ENCODE data around the gene SPG7.

Gene SPG7

DNA sequence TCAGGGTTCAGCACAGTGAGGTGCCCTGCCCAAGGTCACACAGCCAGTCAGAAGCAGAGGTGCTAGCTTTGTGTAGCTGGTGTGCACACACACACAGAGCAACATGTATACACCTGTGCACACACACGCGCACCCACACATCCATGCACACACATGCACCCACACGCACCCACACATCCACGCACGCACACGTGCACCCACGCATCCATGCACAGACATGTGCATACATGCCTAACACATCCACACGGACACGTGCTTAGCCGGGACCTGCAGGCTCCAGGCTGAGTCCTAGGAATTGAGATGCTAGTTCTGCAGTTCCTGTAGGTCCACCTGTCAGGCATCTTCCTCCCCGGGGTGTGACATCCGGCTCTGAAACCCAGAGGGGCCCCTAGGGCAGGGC lies 92.2 kb downstream of the SPG7 start:
- TF ChIP-seq, protein P1, sequence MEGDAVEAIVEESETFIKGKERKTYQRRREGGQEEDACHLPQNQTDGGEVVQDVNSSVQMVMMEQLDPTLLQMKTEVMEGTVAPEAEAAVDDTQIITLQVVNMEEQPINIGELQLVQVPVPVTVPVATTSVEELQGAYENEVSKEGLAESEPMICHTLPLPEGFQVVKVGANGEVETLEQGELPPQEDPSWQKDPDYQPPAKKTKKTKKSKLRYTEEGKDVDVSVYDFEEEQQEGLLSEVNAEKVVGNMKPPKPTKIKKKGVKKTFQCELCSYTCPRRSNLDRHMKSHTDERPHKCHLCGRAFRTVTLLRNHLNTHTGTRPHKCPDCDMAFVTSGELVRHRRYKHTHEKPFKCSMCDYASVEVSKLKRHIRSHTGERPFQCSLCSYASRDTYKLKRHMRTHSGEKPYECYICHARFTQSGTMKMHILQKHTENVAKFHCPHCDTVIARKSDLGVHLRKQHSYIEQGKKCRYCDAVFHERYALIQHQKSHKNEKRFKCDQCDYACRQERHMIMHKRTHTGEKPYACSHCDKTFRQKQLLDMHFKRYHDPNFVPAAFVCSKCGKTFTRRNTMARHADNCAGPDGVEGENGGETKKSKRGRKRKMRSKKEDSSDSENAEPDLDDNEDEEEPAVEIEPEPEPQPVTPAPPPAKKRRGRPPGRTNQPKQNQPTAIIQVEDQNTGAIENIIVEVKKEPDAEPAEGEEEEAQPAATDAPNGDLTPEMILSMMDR (IDR thresholded peaks at IDR 0.05; ENCODE audit: low read depth, low read length) = no peak
- no peak overlapping the region for H3K4me3 ChIP-seq (ENCODE audit: low read depth, low read length)

DNA sequence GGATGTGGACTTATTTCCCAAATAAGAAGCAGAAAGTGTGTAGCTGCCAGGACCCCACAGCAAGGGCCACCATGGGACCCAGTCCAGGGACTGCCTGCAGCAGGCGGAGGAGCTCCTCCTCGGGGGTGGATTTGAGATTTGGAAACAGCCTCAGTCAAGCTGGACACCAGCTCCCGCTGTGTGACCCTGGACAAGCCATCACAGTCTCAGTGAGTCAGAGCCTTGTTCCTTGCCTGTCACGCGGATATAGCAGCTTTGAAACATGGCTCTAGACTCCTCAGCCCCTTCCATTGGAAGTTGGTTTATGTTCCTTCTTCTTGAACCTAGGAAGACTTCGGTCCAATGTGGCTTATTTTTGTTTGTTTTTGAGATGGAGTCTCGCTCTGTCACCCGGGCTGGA lies 92.8 kb downstream of the SPG7 start:
- TF ChIP-seq, protein P1 (IDR thresholded peaks at IDR 0.05; ENCODE audit: low read depth, low read length) = no peak
- no peak overlapping the region for H3K4me3 ChIP-seq (ENCODE audit: low read depth, low read length)

DNA sequence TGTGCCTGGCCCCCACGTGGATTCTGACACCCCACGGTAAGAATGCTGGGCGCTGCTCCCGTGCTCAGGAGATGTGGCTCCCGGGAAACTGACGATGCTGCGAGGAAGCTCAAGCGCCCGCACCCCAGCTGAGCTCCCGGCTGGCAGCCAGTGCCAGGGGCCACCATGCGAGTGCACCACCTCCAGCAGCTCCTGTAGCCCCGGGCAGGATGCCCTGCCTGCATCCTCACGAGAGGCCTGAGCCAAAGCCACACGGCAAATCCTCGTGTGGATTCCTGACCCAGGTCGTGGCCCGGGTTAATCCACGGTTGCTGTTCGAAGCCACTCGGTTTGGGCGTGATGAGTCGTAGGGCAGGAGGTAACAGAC lies 93.7 kb downstream of the SPG7 start:
- H3K4me3 ChIP-seq (ENCODE audit: low read depth, low read length) = no peak overlapping the region
- TF ChIP-seq, protein P1 (IDR thresholded peaks at IDR 0.05; ENCODE audit: low read depth, low read length) = no peak

DNA sequence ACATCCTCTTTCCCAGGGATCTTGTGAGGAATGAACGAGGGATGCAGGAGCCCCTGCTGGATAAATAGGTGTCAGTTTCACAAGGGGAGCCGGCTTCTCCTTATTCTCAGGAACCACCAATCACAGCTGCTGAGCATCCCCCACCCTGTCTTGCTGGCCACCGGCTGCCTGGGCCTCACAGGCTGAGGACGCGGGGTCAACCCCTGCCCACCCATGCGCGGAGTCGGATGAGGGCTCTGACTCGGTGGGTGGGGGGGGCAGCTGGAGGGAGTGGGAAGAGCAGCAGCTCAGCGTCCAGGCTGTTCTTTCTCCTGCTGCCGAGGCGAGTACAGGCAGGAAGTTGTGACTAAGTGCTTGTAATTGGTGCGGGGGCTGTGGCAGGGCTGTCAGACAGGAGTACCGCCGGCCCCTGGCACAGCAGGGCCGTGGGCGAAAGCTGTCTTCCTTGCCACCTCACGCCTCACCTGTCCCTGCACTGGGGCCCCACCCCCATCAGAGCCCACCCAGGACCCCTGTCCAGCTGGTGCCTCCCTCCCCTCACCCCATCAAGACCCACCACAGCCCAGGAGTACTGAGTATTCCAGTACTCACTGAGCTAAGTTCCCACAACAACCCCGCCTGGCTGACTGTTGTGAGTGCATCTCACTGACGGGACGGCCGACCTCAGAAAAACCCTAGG lies 94.2 kb downstream of the SPG7 start:
- TF ChIP-seq, protein P1 (IDR thresholded peaks at IDR 0.05; ENCODE audit: low read depth, low read length) = no peak
- H3K4me3 ChIP-seq (ENCODE audit: low read depth, low read length) = no peak overlapping the region

DNA sequence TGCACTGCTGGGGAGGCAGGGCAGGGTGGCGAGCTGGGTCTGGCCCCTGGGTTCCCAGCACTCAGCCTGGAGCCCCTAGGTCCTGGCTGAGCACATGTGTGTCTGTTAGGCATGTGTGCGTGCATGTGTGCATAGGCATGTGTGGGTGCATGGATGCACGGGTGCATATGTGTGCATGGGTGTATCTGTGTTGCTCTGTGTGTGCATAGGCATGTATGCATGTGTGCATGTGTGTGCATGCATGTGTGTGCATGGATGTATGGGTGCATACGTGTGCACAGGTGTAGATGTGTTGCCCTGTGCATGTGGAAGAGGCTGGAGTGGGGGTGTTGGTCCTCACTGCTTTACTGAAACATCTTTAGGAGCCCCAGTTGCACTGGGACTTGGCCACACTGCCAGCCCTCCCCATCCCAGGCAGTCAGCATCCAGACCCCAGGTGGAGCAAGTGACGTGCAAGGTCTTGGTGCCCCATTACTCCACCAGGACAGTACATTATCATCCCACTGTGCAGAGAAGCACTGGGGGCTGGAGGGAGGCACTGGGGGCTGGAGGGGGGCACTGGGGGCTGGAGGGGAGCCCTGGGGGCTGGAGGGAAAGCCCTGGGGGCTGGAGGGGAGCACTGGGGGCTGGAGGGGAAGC lies 94.9 kb downstream of the SPG7 start:
- H3K4me3 ChIP-seq (ENCODE audit: low read depth, low read length) = no peak overlapping the region
- TF ChIP-seq, protein P1 (IDR thresholded peaks at IDR 0.05; ENCODE audit: low read depth, low read length) = no peak

DNA sequence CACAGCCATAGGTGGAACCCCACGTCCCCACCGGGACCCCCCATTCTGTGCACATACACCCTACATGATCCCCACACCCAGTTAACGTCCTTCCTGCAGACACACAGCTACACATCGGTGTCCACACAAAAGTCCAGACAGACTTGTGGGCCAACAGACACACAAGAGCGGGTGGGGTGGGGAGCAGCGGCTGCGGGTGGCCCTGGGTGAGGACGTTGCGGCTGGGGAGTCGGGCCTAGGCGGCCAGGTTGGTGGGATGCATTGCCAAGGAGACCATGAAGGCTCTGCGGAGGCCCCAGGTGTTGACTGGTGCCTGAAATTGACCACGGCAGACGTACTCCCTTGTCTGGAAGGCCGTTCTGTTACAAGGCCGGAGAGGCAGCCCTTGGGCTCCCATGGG lies 96.6 kb downstream of the SPG7 start:
- no peak overlapping the region for H3K4me3 ChIP-seq (ENCODE audit: low read depth, low read length)
- TF ChIP-seq, protein P1 (IDR thresholded peaks at IDR 0.05; ENCODE audit: low read depth, low read length) = no peak

DNA sequence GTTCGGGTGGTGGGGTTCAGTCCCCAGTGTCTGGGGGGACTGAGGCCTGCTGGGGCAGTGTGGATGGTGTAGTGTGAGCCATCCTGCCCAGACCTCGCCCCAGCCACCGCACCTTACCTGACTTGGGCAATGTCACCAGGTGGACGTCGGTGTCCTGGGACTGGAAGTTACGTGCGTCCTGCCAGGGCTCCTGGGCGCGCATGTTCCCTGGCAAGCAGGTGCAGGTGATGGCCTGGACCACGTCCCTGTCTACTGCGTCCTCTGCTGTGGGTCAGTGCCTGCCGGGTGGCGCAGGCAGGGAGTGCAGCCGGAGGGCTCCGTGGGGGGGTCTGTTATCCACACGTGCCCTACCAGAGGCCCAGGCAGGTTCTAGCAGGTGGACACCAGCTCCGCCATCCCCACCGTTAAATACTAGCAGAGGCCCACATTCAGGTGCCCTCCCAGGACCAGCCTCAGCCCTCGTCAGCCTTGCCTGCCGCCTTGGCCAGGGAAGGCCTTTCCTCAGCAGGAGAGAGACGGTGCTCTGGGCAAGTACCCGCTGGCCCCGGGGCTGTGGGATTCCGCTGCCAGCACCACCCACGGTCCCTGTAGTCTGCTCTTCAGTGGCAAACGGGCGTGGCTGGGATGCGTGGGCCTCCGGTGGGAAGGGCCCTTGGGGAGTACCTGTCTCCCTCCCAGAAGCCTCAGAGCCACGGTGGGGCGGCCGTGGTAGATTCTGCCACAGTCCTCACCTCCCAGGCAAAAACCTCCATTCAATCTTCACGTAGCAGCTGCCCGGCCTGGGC lies 97.2 kb downstream of the SPG7 start:
- TF ChIP-seq, protein P1 (IDR thresholded peaks at IDR 0.05; ENCODE audit: low read depth, low read length) = no peak
- H3K4me3 ChIP-seq (ENCODE audit: low read depth, low read length) = no peak overlapping the region

All from WI38 (cell line).